GM12878 (cell line): ENCODE results near the gene PYGO2. TPM values are rescaled to one million over a fixed set of nuclear protein-coding genes. Genes with fewer than 3 reads are reported as not detected.

Experiments
- CBFB ChIP-seq: IDR thresholded peaks from 2 replicates; pipeline ENCODE4 v1.6.1; 2016; ENCODE audit warnings: antibody characterized with exemption, low read depth
- CHD1 ChIP-seq: IDR thresholded peaks from 2 replicates; pipeline ENCODE4 v1.6.1; 2012; ENCODE audit warnings: low read depth, low read length, improper control_type of control experiment
- CTCF ChIP-seq, 3 experiments: IDR thresholded peaks in 2 of 3; conservative IDR thresholded peaks in 1 of 3; 2 replicates each; pipeline ENCODE4 v1.5.1; 2011; ENCODE audit warnings: low read depth in 3 of 3, low read length in 3 of 3, mild to moderate bottlenecking in 3 of 3, control low read depth in 2 of 3, moderate library complexity in 2 of 3, inconsistent platforms in 1 of 3, mixed read lengths in 1 of 3; ENCODE audit not compliant: control insufficient read depth in 2 of 3, insufficient read depth in 1 of 3; ENCODE audit errors: extremely low read depth in 1 of 3
- E2F8 ChIP-seq: fragments of 450-650 bp; IDR thresholded peaks from 2 replicates; pipeline ENCODE4 v1.6.1; 2018; ENCODE audit warnings: mild to moderate bottlenecking, low read depth, moderate library complexity; ENCODE audit not compliant: partially characterized antibody
- EZH2 ChIP-seq: IDR thresholded peaks from 2 replicates; pipeline ENCODE4 v1.6.1; 2012; ENCODE audit warnings: low read depth, mild to moderate bottlenecking, control low read depth, inconsistent platforms, low read length, borderline replicate concordance; ENCODE audit not compliant: control insufficient read depth
- HDAC6 ChIP-seq: fragments of 200-600 bp; sonication (generic); IDR thresholded peaks from one replicate; pipeline ENCODE4 v1.8.0; 2017; ENCODE audit warnings: antibody characterized with exemption; ENCODE audit not compliant: unreplicated experiment
- HSF1 ChIP-seq: fragments of 150-350 bp; IDR thresholded peaks from 2 replicates; pipeline ENCODE4 v1.6.1; 2014; ENCODE audit warnings: mild to moderate bottlenecking, low read depth, low read length
- IKZF2 ChIP-seq, 2 experiments: fragments of 450-650 bp; IDR thresholded peaks; 2 replicates each; pipeline ENCODE4 v1.6.1; 2017; ENCODE audit warnings: mild to moderate bottlenecking in 2 of 2, moderate library complexity in 2 of 2
- IRF4 ChIP-seq: IDR thresholded peaks from 2 replicates; pipeline ENCODE4 v1.6.1; 2011; ENCODE audit warnings: low read depth, low read length
- KLF5 ChIP-seq: fragments of 450-650 bp; IDR thresholded peaks from 2 replicates; pipeline ENCODE4 v1.6.1; 2014; ENCODE audit warnings: mild to moderate bottlenecking; ENCODE audit not compliant: partially characterized antibody
- PML ChIP-seq: IDR thresholded peaks from 2 replicates; pipeline ENCODE4 v1.6.1; 2012; ENCODE audit warnings: low read length, inconsistent platforms
- RB1 ChIP-seq: fragments of 450-650 bp; formaldehyde crosslinking; IDR thresholded peaks from 2 replicates; pipeline ENCODE4 v1.6.1; 2017; ENCODE audit warnings: mild to moderate bottlenecking, borderline replicate concordance
- RFX5 ChIP-seq: IDR thresholded peaks from 2 replicates; pipeline ENCODE4 v1.6.1; 2011; ENCODE audit warnings: low read depth, low read length, improper control_type of control experiment
- WRNIP1 ChIP-seq: IDR thresholded peaks from 2 replicates; pipeline ENCODE4 v1.6.1; 2011; ENCODE audit warnings: low read depth, low read length, improper control_type of control experiment, borderline replicate concordance
- polyA plus RNA-seq, 11 experiments: library from polyadenylated mRNA; depleted of rRNA in 4 of 11; unstranded in 6 of 11; stranded (reverse) in 5 of 11; fragments of >200 nt; fragmentation: Nextera tagmentation in 4 of 11; fragmentation: Illumina TruSeq in 1 of 11; extraction: Ambion mirVana in 4 of 11; extraction: Trizol in 1 of 11; gene quantifications; 1 replicate in 1 of 11; 2 replicates in 10 of 11; pipeline versions ENCODE4 v1.2.1 to v1.2.3, GENCODE V29; 2011 to 2016; ENCODE audit warnings: inconsistent platforms in 2 of 11, missing spikeins in 2 of 11, low read depth in 1 of 11
- total RNA-seq, 4 experiments: library from RNA; depleted of rRNA in 3 of 4; stranded (reverse); fragments of >200 nt in 3 of 4; fragmentation: Illumina TruSeq in 1 of 4; extraction: Trizol in 1 of 4; gene quantifications; 2 replicates each; pipeline versions ENCODE4 v1.2.1 to v1.2.3, GENCODE V29; 2013 to 2021
- TF ChIP-seq, protein P1 (sequence below): fragments of 450-650 bp; conservative IDR thresholded peaks from 2 replicates; pipeline ENCODE4 v1.6.1; 2017; ENCODE audit warnings: mild to moderate bottlenecking, moderate library complexity
- TF ChIP-seq, protein P2 (sequence below): fragments of 450-650 bp; IDR thresholded peaks from 2 replicates; pipeline ENCODE4 v1.6.1; 2017; ENCODE audit warnings: antibody characterized with exemption, mild to moderate bottlenecking, moderate library complexity

Gene PYGO2
- total and polyA plus RNA-seq, 10 of the 15 experiments (the other 5 are each of a cell fraction or from before 2014, with no cell fraction given): 8.1 to 33.8 (median 23.5) TPM

- peak; percentile 24; the same call in 1 of the 2 replicates for TF ChIP-seq CBFB
- TF ChIP-seq CTCF (IDR thresholded peaks at IDR 0.05 in 2 of 3, conservative IDR thresholded peaks at IDR 0.05 in 1 of 3; ENCODE audit: control insufficient read depth in 2 of 3, extremely low read depth in 1 of 3, insufficient read depth in 1 of 3, low read depth in 3 of 3, low read length in 3 of 3): peak; percentile 6 to 18 (median 9); a peak in 2 of 6 replicates
- TF ChIP-seq RB1: peak; percentile 18; the same call in 1 of the 2 replicates
- 0 out of 2 replicates have a peak, but pooled peaks have one; percentile 2 for TF ChIP-seq HSF1
- no peak for TF ChIP-seq HDAC6
- TF ChIP-seq EZH2: no peak
- TF ChIP-seq, protein P1, sequence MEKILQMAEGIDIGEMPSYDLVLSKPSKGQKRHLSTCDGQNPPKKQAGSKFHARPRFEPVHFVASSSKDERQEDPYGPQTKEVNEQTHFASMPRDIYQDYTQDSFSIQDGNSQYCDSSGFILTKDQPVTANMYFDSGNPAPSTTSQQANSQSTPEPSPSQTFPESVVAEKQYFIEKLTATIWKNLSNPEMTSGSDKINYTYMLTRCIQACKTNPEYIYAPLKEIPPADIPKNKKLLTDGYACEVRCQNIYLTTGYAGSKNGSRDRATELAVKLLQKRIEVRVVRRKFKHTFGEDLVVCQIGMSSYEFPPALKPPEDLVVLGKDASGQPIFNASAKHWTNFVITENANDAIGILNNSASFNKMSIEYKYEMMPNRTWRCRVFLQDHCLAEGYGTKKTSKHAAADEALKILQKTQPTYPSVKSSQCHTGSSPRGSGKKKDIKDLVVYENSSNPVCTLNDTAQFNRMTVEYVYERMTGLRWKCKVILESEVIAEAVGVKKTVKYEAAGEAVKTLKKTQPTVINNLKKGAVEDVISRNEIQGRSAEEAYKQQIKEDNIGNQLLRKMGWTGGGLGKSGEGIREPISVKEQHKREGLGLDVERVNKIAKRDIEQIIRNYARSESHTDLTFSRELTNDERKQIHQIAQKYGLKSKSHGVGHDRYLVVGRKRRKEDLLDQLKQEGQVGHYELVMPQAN: peak; percentile 67; the same call in 1 of the 2 replicates
- no peak for TF ChIP-seq PML
- TF ChIP-seq KLF5: peak; percentile 99
- peak; percentile 51; the same call in 1 of the 2 replicates for TF ChIP-seq RFX5
- peak; percentile 98 for TF ChIP-seq CHD1
- 0 out of 2 replicates have a peak, but pooled peaks have one; percentile 42 for TF ChIP-seq IRF4
- no peak for TF ChIP-seq WRNIP1
- TF ChIP-seq E2F8: peak; percentile 71
- TF ChIP-seq IKZF2 (IDR thresholded peaks at IDR 0.05): peak; percentile 77 to 80; a peak in 3 of 4 replicates
- TF ChIP-seq, protein P2, sequence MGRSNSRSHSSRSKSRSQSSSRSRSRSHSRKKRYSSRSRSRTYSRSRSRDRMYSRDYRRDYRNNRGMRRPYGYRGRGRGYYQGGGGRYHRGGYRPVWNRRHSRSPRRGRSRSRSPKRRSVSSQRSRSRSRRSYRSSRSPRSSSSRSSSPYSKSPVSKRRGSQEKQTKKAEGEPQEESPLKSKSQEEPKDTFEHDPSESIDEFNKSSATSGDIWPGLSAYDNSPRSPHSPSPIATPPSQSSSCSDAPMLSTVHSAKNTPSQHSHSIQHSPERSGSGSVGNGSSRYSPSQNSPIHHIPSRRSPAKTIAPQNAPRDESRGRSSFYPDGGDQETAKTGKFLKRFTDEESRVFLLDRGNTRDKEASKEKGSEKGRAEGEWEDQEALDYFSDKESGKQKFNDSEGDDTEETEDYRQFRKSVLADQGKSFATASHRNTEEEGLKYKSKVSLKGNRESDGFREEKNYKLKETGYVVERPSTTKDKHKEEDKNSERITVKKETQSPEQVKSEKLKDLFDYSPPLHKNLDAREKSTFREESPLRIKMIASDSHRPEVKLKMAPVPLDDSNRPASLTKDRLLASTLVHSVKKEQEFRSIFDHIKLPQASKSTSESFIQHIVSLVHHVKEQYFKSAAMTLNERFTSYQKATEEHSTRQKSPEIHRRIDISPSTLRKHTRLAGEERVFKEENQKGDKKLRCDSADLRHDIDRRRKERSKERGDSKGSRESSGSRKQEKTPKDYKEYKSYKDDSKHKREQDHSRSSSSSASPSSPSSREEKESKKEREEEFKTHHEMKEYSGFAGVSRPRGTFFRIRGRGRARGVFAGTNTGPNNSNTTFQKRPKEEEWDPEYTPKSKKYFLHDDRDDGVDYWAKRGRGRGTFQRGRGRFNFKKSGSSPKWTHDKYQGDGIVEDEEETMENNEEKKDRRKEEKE: peak; percentile 96
These were observed 24.2 kb downstream of the PYGO2 start (continued) for GRCh38 chr1:154937085-154937987.
